HG03432 (cell line): ENCODE measurements around the gene FERMT3.

Experiments
- ATAC-seq: cut with Tn5 transposase; IDR thresholded peaks from one replicate; pipeline ENCODE4 v1.9.1; 2021; ENCODE audit warnings: mild to moderate bottlenecking, moderate library complexity; ENCODE audit not compliant: unreplicated experiment

The FERMT3 gene

GRCh38 chr11:64247729-64248531, 41.4 kb downstream of the FERMT3 start:
- no peak for ATAC-seq

DNA sequence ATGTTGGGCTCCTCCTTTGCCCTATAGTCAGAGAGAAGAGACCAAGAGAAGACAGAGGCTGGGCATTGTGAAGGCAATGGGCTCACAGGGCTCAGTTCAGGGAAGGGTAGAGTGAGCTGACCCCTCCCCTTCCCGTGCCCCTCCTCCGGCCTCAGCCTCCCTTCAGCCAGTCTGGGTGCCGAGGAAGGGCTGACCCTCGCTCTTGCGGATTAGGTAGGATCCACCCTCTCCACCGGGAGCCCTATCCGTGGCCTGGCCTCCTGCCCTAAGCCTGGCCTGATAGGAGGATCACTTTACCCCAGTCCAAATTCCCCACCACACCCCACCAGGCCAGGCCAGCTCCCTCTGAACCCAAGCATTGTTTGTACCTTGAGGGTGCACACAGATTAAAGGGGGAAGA, 42.1 kb downstream of the FERMT3 start:
- ATAC-seq = no peak

DNA sequence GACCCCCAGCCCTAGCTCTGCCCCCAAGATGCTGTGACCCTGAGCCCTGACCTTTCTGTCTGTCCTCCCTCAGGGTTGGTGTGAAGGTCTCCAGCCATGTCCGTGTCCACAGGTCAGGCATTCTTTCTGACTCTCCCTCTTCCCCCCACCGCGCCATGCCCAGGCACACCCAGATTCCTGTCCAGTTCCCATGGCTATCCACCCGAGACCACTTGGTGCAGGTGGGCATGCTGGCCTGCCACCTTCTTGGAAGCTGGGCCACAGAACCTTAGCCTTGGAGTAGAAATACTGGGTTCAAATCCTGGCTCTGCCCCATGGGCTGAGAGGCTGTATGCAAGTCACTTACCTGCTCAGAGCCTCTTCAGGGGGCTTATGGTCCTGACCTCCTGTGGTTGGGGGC, 42.5 kb downstream of the FERMT3 start:
- no peak for ATAC-seq

- no peak for ATAC-seq
Measured at GRCh38 chr11:64249563-64250414, 43.3 kb downstream of the FERMT3 start.

DNA sequence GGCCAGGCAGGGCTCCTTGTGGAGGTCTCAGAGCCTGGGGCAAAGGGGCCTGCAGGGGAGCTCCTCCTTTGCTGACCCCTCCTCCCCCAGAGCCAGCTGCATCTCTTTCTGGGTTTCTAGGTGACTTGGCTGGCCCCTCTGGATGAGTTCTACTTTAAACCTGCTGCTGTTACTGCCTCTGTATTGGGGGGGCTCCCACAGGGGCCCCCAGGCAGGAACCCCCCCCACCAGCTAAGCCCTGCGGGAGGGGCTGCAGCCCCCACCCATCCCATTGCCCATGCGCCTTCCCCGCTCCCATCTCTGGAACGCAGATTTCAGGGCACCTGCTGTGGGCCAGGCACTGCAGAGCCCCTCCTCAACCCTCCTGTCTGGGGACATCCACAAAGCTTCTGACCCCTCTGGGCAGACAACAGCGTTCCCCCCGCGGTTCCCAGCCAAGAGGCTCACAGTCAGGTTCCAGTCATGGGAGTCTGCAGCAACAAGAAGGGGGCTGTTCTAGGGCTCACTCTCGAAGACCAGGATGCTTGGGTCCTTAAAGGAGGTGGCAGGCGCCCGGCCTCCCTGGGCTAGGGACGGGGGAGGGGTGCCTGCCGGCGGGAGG, 44.0 kb downstream of the FERMT3 start:
- no peak for ATAC-seq

DNA sequence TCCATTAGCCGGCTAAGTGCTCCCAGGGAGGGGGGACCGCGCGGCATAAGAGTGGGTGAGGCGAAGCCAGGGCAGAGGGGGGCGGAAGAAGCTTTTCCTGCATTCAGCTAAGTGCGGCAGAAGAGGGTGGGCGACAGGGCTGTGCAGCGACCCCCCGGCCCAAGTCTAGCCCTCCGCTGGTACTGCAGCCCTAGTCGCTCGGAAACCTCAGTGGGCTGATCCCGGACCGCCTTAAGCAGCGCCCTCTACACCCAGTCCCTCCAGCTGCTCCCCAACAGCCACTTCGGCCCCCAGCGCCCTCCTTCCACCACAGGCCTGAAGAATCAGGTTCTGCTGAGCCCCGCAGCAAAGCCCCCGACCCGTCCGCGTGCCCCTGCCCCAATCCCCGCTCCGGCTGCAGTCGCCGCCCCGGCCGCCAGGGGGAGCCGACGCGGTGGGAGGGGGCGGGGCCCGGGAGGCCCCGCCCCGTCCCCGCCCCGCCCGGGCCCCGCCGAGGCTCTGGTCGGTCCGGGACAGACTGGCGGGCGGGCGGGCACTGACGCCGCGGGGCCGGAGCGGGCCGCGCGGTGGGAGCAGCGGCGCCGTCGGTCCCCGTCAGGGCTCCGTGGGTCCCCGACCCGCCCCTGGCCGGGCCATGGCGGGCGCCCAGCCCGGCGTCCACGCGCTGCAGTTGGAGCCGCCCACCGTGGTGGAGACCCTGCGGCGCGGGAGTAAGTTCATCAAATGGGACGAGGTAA, 44.7 kb downstream of the FERMT3 start, which contains the start of gene PLCB3:
TSS of gene PLCB3 (plus strand) at position 515 of the 737 bp plus-strand sequence. CDS start at position 635, 120 bp downstream.
- peak; percentile 51 for ATAC-seq

- no peak for ATAC-seq
Measured at GRCh38 chr11:64251753-64252002, 45.2 kb downstream of the FERMT3 start.

DNA sequence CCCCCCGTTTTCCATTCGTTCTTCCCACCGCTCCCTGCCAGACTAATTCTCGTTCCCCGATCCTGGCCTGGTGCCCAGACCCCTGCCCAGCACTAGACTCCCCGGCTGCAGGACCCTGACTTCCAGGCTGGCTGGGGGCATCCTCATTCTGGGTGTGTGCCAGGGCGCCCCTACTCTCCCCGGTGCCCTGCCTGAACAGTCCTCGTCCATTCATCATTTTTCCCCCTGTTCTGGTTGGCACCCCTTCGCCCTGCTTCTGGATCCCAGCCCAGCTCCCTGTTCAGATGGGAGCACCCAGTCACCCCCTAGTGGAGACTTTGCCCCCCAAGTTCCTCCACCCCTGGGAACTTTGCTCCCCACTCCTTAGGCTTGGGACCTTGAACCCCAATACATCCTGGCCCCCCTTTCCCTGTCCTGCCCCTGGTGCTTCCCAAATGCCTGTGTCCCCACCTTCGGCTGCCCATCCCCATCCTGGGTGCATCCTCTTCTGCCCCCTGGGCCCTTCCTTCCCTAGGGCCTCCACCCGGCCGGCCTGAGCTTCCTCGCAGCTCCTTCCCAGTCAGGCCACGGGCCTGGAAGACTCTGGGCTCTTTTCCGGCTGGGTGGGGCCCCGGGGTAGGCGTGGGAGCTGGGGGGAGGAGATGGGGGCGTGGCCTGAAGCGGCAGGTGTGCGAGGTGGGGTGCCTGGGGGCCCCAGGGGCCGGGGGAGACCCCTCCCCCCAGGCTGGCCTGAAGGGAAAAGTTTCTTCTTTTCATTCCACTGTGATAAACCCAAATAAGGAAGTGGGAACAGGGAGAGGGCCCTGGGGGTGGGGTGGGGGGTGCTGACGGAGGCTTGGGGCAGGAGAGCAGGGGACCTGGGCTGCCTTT, 45.7 kb downstream of the FERMT3 start:
- no peak for ATAC-seq

DNA sequence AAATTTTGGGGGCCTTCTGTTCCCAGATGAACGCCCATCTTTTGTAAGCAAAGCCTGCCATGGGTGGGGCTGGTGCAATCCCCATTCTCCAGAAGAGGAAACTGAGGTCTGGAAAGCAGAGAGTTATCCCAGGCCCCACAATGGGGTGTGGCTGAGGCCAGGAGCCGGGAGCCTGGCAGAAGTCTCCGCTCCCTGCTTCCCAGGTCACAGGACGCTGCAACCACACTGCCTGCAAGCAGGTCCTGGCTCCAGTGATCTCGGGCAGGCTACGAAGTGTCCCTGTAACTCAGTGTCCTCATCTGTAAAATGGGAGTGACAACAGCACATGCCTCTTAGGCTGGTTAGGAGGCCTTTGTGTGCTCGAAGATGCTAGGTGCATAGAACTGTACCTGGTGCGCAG, 46.5 kb downstream of the FERMT3 start:
- no peak for ATAC-seq

DNA sequence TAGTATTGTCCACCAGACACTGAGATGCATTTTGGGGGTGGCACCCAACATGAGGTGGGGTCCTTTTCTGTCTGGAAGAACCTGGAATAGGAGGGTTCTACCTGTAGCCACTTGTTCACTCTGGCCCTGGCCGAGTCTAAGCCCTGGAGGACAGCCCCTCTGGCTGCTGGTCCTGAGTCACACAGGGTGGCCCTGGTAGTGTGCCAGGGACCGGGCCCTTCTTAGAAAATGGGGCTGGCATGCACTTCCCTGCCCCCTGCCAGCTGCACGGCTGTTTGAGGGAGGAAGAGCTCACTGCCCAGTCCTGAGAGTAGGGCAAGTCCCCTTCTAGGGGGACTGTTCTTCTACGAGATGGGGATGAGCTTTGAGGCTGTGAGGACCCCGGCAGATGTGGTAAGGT, 47.0 kb downstream of the FERMT3 start:
- no peak for ATAC-seq

- ATAC-seq = no peak
Measured at GRCh38 chr11:64254326-64254725, 47.8 kb downstream of the FERMT3 start.

- no peak for ATAC-seq
Measured at GRCh38 chr11:64255135-64256128, 48.9 kb downstream of the FERMT3 start.

DNA sequence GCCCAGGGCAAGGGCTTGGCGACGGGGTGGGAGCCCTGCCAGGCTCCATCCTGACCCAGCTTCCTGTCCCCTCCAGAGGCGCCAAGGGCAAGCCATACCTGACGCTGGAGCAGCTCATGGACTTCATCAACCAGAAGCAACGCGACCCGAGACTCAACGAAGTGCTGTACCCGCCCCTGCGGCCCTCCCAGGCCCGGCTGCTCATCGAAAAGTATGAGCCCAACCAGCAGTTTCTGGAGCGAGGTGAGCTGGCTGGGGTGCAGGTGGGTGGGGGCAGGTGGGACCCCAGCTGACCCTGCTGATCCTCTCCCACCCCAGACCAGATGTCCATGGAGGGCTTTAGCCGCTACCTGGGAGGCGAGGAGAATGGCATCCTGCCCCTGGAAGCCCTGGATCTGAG, 49.8 kb downstream of the FERMT3 start:
- no peak for ATAC-seq

GRCh38 chr11:64258356-64258755, 51.8 kb downstream of the FERMT3 start:
- no peak for ATAC-seq

GRCh38 chr11:64258946-64259532, 52.5 kb downstream of the FERMT3 start:
- no peak for ATAC-seq

GRCh38 chr11:64259533-64260067, 53.1 kb downstream of the FERMT3 start:
- ATAC-seq = no peak

- no peak for ATAC-seq
Measured at GRCh38 chr11:64260147-64260708, 53.7 kb downstream of the FERMT3 start.

- no peak for ATAC-seq
Measured at GRCh38 chr11:64261556-64262080, 55.1 kb downstream of the FERMT3 start.
